OCI-LY3 (cell line): Measurements from ENCODE around the gene INCA1.

Source experiments
- CTCF ChIP-seq: fragments of 200-600, 300-600 bp; sonication (generic); IDR thresholded peaks from 2 replicates; pipeline ENCODE4 v1.5.1; 2014; ENCODE audit warnings: antibody characterized with exemption, low read length, low read depth
- EZH2phosphoT487 ChIP-seq: fragments of 200-600 bp; shearing (Covaris generic); IDR thresholded peaks from 2 replicates; pipeline ENCODE4 v1.6.1; 2018; ENCODE audit warnings: antibody characterized with exemption, mixed run types, low read depth

GRCh38 chr17:4998732-4999429 lies 1.6 kb upstream of the INCA1 start:
- no peak for TF ChIP-seq CTCF
- no peak for TF ChIP-seq EZH2phosphoT487
